ENCODE results near the gene FGF2. TPM values are rescaled to one million over a fixed set of nuclear protein-coding genes. Genes with fewer than 3 reads are reported as not detected.

The FGF2 gene
- total RNA-seq, 1 experiment from 2014 or later = 3.8 TPM

- no peaks in the 10 kb centered on the region for H3K27me3 ChIP-seq (ENCODE audit: insufficient read depth, low read length)
- ATAC-seq (peak; percentile 82), DNase-seq (ENCODE audit: low read depth, low spot score) (no peak)
- no TSS peak for BruUV-seq (replicated peaks)
- no peak overlapping the region for H3K9ac ChIP-seq (ENCODE audit: low read length)
- H3K27ac ChIP-seq (ENCODE audit: low read depth, low read length) = no peak overlapping the region
- H3K9me2 ChIP-seq (ENCODE audit: insufficient read depth) = no peaks in the 10 kb centered on the region
- no peak overlapping the region for H2AFZ ChIP-seq (ENCODE audit: low read depth, low read length, poor library complexity, severe bottlenecking)
- no peak overlapping the region for H3K4me3 ChIP-seq (replicated peaks in 1 of 2; ENCODE audit: low read depth in 1 of 2, low read length in 2 of 2)
- H4K20me1 ChIP-seq (ENCODE audit: insufficient read depth) = no peaks in the 10 kb centered on the region
- no peaks in the 10 kb centered on the region for H3K36me3 ChIP-seq (ENCODE audit: control insufficient read depth in 1 of 2, insufficient read depth in 2 of 2, low read length in 2 of 2)
- ChIA-PET POLR2A (no interaction called here), CTCF (interaction anchor here (0.6 to 3.0 kb wide), 8 partner anchors 8 to 337 kb away, joined by 3 to 29 read pairs (median 7); partner anchors contain the start of genes BBS12 and NUDT6), RAD21 (ENCODE audit: low non-redundant PET in 1 of 2, low total read pairs in 2 of 2, uncharacterized antibody in 2 of 2, unreplicated experiment in 2 of 2) (interaction anchor here (0.6 to 1.8 kb wide), 4 partner anchors 156 to 312 kb away, joined by 3 to 9 read pairs (median 4); partner anchors contain the start of gene BBS12 (in 1 of the 2))
- H3K9me3 ChIP-seq (ENCODE audit: control insufficient read depth in 1 of 2, insufficient read depth in 1 of 2, low read depth in 1 of 2, low read length in 2 of 2) = no peaks in the 10 kb centered on the region
- no peaks in the 10 kb centered on the region for H3K79me2 ChIP-seq (ENCODE audit: insufficient read depth, low read length)
- H3K4me2 ChIP-seq (ENCODE audit: low read length) = no peak overlapping the region
- H3K4me1 ChIP-seq (ENCODE audit: control insufficient read depth in 1 of 2, insufficient read depth in 2 of 2, low read length in 2 of 2) = peaks cover 4 to 6% of the 10 kb centered on the region in 2 experiments; a peak in 3 of 4 replicates
- intact Hi-C loops (cut with micrococcal nuclease) = loop anchor here (1.0 kb wide), 1 partner anchor 156 kb away; no protein-coding TSS in a partner anchor
- TF ChIP-seq EGR1 (IDR thresholded peaks at IDR 0.05; ENCODE audit: low read depth) (no peak), CTCF (IDR thresholded peaks at IDR 0.05 in 2 of 3, conservative IDR thresholded peaks at IDR 0.05 in 1 of 3; ENCODE audit: borderline replicate concordance in 1 of 3, insufficient read depth in 1 of 3, low read depth in 2 of 3, low read length in 2 of 3) (peak in 2 of 3 experiments; percentile 46 to 64; a peak in 4 of 6 replicates), FOSL1 (IDR thresholded peaks at IDR 0.05; ENCODE audit: low read depth) (no peak), RAD21 (IDR thresholded peaks at IDR 0.05; ENCODE audit: low read depth) (peak; percentile 77), ELF1 (IDR thresholded peaks at IDR 0.05; ENCODE audit: borderline replicate concordance, low read depth) (no peak), JUND (IDR thresholded peaks at IDR 0.05) (no peak)
Measured at GRCh38 chr4:122914292-122914904, 87.8 kb downstream of the FGF2 start.

GRCh38 chr4:122914938-122915337, 88.3 kb downstream of the FGF2 start:
- H3K36me3 ChIP-seq (ENCODE audit: control insufficient read depth in 1 of 2, insufficient read depth in 2 of 2, low read length in 2 of 2) = no peaks in the 10 kb centered on the region
- no peaks in the 10 kb centered on the region for H4K20me1 ChIP-seq (ENCODE audit: insufficient read depth)
- no TSS peak for BruUV-seq (replicated peaks)
- H3K9ac ChIP-seq (ENCODE audit: low read length) = no peak overlapping the region
- H3K27me3 ChIP-seq (ENCODE audit: insufficient read depth, low read length) = no peaks in the 10 kb centered on the region
- intact Hi-C loops (cut with micrococcal nuclease) = loop anchor here (1.0 kb wide), 1 partner anchor 157 kb away; no protein-coding TSS in a partner anchor
- ChIA-PET RAD21 (ENCODE audit: low non-redundant PET in 1 of 2, low total read pairs in 2 of 2, uncharacterized antibody in 2 of 2, unreplicated experiment in 2 of 2) (interaction anchor here (0.6 to 1.8 kb wide), 4 partner anchors 157 to 313 kb away, joined by 3 to 9 read pairs (median 4); partner anchors contain the start of gene BBS12 (in 1 of the 2)), POLR2A (no interaction called here), CTCF (interaction anchor here (0.6 to 3.0 kb wide), 8 partner anchors 7 to 338 kb away, joined by 3 to 29 read pairs (median 7); partner anchors contain the start of genes BBS12 and NUDT6)
- peaks cover 4 to 6% of the 10 kb centered on the region in 2 experiments; a peak in 3 of 4 replicates for H3K4me1 ChIP-seq (ENCODE audit: control insufficient read depth in 1 of 2, insufficient read depth in 2 of 2, low read length in 2 of 2)
- ATAC-seq = no peak
- no peaks in the 10 kb centered on the region for H3K9me2 ChIP-seq (ENCODE audit: insufficient read depth)
- no peak for DNase-seq (ENCODE audit: low read depth, low spot score)
- H3K4me2 ChIP-seq (ENCODE audit: low read length) = no peak overlapping the region
- H2AFZ ChIP-seq (ENCODE audit: low read depth, low read length, poor library complexity, severe bottlenecking) = no peak overlapping the region
- TF ChIP-seq ZFX (IDR thresholded peaks at IDR 0.05) = no peak
- TF ChIP-seq FOSL1 (IDR thresholded peaks at IDR 0.05; ENCODE audit: low read depth) = no peak
- no peak for TF ChIP-seq SIN3A (IDR thresholded peaks at IDR 0.05; ENCODE audit: low read depth)
- TF ChIP-seq SRF (IDR thresholded peaks at IDR 0.05; ENCODE audit: low read depth) = no peak
- TF ChIP-seq EZH2phosphoT487 (IDR thresholded peaks at IDR 0.05; ENCODE audit: borderline replicate concordance) = no peak
- no peak for TF ChIP-seq YY1 (IDR thresholded peaks at IDR 0.05; ENCODE audit: extremely low read depth, insufficient replicate concordance, low read depth, low read length)
- no peak for TF ChIP-seq ELF1 (IDR thresholded peaks at IDR 0.05; ENCODE audit: borderline replicate concordance, low read depth)
- no peak overlapping the region for H3K4me3 ChIP-seq (replicated peaks in 1 of 2; ENCODE audit: low read depth in 1 of 2, low read length in 2 of 2)
- H3K9me3 ChIP-seq (ENCODE audit: control insufficient read depth in 1 of 2, insufficient read depth in 1 of 2, low read depth in 1 of 2, low read length in 2 of 2) = no peaks in the 10 kb centered on the region
- no peaks in the 10 kb centered on the region for H3K79me2 ChIP-seq (ENCODE audit: insufficient read depth, low read length)
- no peak overlapping the region for H3K27ac ChIP-seq (ENCODE audit: low read depth, low read length)

Measured in HCT116 (cell line).